Measurements from ENCODE around the gene GRID1.

DNA sequence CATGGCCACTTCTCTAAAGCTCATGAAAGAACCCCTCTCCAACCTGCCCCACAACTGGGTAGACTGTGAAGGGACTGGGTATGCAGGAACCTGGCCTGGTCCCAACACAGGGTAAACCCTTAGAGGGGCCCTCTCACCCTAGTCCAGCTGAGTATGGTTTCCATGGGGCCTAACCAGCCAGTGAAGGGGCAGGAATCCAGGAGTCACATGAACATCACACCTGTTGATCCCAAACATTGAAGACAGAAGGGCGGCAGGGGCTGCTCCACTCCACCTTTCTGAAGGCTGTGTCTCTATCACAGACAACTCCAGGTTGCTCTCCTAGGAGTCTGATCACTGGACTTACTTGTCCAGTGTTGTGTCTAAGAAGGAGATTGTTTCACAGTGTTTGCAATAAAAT, 30.8 kb downstream of the GRID1 start:
- no peak for TF ChIP-seq POLR2A (IDR thresholded peaks at IDR 0.05; ENCODE audit: low read length)
- no peak for TF ChIP-seq GATA1 (IDR thresholded peaks at IDR 0.05; ENCODE audit: low read depth, low read length)

Data from erythroblast (primary cell).